Measurements from ENCODE around the gene FAM168A.

The FAM168A gene

DNA sequence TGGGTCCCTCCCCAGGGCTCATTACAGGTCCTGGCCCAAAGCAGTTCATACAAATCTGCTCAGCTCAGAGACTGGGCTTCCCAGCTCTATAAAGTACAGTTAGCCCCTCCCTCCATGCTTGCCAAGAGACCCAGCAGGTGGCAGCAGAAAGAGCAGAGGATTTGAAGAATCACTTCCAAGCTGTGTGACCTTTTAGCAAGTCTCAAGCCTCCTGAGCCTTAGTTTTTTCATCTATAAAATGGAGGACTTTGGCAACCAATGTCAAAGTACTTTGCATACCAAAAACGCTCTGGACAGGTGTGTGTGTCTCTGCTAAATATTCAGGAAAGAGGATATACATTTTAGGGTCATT lies 195.1 kb downstream of the FAM168A start:
- no peak for DNase-seq (ENCODE audit: low read depth in 2 of 2)

DNA sequence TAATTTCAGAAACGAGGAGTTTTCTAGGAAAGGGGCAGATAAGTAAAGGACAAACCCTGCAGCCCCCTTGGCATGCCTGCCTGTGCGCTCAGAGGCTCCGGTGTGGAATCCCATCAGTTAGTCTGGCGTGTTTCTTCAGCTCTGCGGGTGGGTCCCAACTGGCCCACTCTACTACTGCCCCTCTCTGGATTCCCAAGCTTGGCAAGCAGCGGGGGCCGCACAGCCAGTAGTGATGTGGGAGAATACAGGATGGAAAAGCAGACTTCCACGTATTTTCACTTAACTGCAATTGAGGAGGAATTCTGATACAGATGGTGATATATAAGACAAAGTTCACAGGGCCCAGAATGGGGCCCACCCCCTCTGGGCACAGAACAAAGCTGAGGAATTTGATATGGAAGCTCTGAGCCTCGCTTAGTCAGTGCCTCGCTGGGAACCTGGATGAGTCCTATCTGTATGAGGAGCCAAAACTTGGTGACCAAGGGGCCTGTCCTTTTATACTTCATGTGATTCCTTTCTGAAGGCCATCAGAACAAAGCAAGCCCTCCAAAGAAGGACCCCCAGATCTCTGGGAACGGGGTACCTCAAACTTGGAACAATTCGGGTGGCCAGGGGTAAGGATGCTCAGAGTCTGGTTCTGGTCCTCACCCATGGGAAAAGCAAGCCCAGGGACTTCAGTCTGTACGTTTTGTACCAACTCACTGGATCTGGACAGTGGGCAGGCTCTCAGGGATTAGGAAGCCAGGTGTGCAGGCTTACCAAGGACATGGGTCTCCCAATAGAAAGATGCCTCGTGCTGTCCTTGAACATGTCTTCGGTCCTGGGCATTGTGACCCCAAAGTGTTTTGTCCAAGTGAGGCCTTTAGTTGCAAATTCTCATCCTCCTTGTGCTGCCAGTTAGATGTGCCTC lies 195.7 kb downstream of the FAM168A start:
- DNase-seq (ENCODE audit: low read depth in 2 of 2) = no peak

DNA sequence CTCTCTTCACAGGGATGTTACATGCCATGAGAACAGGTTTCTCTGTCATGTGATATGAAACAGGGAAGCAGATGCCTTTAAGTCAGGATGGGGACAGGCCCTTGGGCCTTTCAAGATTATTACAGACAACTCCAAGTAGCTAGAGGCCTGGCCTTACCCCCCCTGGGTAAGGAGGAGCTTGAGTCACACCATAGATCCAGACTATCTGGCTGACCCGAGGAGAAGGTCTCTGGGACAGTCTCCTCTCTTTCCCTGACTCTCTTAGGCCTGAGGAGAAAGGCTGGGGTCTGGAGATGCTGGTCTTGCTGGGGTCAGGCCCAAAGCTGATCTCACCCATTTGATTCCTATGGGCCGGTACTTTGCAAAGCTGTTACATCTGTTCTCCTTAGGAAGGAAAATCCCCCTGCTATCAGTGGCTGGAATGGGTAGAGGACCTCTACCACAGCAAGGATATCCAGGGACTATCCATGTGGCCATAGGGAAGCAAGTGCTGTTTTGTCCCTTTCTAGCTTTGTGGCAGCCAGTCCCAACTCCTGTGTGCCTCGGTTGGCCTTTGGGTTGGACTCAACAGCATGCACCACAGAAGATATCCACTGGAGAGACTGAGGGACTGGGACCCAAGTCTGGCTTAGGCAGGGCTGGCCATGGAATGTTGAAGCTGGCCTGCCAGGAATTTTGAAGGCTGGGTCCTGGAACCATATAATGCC lies 196.5 kb downstream of the FAM168A start:
- no peak for DNase-seq (ENCODE audit: low read depth in 2 of 2)

DNA sequence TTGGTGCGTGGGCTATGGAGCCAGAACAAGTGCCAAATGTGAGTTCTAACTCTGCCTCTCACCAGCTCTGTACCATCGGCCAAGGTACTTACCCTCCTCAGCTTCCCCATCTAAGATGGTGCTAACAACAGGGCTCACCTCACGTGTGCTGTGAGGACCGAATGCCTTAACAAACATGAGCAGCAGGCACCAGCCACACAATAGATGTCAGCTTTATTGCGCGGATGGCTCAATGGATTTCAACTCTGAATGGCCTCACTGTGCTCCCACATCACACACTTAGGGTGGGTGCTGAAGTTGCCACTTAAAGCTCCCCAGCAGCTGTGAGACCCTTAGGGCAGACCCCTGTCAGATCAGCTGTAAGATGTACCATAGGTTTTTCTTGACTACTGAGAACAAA lies 197.6 kb downstream of the FAM168A start:
- no peak for DNase-seq (ENCODE audit: low read depth in 2 of 2)

DNA sequence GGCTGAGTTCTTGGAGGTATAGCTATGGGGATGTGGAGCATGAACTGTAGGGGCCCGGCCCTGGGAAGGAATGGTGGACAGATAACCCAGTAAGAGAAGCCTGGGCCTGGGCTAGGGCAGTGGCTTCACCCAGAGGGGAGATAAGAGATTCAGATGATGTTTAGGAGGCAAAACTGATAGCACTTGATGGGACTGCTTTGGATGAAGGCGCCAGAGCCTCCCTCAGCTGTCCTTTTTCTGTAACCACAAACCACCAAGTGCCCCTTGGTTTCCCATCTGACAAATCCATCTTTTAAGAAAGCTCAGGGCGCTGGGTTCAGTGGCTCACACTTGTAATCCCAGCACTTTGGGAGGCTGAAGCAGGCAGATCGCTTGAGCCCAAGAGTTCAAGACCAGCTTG lies 198.3 kb downstream of the FAM168A start:
- DNase-seq (ENCODE audit: low read depth in 2 of 2) = no peak

DNA sequence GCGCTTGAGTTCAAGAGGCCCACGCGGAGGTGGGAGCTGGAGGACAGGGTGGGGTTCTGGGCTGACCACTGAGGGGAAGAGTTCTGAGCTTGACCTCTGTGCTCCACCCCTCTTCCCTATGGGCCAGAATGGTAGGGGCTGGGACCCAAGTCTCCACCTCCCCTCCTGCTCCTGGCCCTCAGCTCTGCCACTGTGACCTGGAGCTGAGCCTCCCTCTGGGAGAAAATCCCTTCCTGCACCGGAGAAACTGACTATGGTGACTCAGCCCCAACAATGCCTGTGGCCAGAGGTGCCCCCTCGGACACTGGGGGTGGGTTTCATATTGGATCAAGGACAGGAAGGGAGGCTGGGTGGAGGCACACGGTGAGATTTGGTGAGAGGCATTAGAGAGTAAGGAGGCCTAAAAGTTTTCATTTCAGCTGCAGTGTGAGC lies 198.7 kb downstream of the FAM168A start:
- no peak for DNase-seq (ENCODE audit: low read depth in 2 of 2)

DNA sequence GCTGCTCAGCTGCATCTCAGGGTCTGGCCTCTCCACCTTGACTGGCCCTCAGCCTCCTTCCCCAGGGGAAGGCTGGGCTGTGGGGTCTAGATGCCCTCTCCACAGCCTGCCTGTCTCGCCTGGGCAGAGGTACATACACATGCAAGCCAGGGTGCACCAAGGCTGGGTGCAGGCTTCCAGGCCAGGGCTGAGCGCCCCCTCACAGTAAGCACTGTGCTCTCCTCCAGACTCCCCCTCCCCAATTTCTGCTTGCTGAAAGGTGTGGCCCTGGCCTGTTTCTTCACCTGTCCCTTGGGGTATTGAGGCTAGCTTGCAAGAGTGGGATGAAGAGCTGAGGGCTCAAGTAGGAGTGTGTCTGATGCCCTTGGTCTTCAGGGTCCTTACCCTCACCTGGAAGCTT lies 199.2 kb downstream of the FAM168A start:
- DNase-seq (ENCODE audit: low read depth in 2 of 2) = no peak

DNA sequence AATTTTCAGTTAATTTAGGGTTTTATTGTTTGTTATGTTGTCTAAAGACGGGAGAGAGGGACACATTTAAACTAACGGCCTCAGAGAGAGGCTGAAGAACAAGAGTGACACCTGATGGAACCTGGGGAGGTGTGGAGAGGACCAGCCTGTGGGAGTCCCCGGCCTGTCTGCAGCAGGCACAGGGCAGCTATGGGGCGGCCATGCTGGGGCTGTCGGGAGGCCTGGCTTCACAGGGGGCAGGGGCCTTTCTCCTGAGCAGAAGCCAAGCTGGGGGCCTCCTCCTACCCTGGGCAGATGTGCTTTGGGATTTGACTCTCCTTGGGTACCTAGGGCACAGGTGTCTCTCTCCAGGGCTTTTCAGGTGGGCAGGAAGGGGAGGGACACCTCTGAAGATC lies 199.8 kb downstream of the FAM168A start:
- no peak for DNase-seq (ENCODE audit: low read depth in 2 of 2)

DNA sequence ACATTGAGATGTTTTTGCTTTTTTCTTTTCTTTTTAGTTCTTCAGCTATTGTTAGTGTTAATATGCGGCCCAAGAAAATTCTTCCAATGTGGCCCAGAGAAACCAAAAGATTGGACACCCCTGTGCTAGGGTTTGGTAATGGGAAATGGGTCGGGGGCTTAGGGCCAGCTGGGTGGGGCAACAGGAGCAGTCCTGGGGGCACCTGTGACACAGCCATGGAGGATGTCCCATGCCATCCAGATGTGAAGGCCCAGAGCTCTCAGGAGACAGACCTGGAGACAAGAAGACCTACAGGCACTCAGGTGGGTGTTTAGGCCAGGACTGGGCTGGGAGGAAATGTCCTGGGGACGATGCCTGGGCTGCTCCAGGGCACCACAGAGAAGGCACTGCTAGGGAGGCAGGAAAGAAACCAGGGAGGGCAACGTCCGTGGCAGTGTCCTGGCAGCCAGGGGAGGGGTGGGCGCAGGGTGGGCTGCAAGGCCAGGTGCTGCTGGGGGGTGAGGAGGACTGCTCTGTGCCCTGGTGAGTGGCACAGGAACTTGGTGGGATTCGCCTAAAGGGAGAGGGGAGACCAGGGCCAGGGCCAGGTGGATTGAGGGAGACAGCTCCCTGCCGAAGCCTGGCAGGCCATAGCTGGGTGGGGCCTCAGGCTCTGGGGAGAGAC lies 200.3 kb downstream of the FAM168A start:
- DNase-seq (ENCODE audit: low read depth in 2 of 2) = no peak

DNA sequence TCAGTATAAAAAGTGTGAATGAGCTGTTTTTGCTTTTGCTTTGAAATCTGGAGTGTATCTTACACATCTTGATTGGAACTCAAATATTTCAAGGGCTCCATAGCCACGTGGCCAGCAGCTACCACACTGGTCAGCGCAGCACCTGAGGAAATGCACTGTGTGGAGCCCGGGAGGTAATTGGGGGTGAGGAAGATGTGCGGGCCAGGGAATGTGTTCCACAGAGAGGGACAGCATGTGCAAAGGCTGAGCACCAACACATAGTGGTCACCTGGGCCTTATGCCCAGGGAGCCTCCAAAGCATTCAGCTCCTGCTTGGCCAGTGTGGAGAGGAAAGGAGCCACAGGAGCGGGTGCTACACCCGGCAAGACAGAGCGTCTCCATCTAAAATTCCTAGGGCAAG lies 200.9 kb downstream of the FAM168A start:
- DNase-seq (ENCODE audit: low read depth in 2 of 2) = no peak

DNA sequence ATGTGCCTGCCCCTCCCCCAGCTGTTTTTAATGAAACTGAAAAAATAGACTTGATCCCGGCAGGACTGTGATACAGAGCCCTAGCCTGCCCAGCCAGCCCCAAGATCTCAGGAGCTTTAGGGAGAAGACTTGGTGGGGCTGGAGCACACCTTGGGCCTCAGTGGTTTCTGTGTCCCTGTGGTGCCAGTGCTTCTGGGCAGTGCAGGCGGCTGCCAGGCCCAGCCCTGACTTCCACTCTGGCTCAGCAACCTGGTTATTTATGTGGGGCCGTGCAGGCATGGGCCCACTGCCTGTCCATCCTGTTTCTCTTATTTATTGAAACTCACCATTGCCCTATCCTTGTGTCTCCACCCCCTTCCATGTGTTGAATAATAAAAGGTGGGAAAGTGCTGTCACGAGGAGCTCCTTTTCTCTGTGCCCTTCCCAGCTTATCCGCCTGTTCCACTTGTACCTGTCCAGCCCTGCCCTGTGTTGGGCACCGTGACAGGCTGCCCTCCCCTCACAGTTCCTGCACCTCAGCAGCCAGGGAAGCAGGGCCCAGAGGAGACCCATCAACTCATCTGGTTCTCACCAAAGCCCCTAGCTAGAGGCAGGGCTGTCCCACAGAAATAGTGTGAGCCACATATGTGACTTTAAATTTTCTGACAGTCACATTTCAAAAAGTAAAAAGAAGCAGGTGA lies 201.5 kb downstream of the FAM168A start:
- no peak for DNase-seq (ENCODE audit: low read depth in 2 of 2)

DNA sequence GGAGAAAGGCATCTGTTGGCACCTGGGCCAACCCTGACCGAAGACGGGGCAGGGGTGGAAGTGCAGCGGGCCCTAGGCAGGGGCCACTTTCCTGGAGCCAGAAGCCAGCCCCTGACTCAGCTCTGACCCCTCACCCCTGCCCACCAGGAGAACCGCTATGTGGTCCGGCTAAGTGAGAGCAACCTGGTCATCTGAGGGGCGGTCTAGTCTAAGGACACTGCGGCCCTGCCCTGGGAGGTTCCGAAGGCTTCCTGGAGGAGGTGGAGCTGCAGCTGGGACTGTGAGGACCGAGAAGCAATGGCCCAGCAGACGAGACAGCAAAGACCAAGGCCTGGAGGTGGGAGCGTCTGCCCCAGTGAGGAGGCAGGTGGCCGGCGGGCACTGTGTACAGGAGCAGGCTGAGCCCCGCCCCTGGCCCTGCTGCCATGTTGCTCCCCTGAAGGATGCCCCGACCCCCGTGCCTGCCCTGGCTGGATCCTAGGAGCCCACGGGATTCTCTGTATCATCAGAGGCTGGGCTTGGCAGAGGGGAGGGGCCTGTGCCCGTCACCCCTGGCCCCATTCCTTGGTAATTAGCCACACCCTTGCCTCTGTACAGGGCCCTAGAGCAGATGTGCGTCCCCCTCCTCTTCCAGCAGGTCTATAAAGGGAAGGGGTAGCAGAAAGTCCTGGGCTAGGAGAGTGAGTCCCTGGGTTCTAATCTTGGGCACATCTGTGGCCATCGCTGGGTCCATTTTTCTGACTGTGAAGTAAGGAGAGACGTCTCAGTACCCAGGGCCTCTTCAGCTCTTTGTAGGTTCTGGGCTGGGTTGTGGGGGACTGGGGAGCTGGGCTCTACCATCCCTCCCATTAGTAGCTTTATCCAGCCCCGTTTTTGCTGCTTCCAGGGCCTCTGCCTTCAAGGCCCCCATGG lies 202.4 kb downstream of the FAM168A start:
- DNase-seq (ENCODE audit: low read depth in 2 of 2) = no peak

DNA sequence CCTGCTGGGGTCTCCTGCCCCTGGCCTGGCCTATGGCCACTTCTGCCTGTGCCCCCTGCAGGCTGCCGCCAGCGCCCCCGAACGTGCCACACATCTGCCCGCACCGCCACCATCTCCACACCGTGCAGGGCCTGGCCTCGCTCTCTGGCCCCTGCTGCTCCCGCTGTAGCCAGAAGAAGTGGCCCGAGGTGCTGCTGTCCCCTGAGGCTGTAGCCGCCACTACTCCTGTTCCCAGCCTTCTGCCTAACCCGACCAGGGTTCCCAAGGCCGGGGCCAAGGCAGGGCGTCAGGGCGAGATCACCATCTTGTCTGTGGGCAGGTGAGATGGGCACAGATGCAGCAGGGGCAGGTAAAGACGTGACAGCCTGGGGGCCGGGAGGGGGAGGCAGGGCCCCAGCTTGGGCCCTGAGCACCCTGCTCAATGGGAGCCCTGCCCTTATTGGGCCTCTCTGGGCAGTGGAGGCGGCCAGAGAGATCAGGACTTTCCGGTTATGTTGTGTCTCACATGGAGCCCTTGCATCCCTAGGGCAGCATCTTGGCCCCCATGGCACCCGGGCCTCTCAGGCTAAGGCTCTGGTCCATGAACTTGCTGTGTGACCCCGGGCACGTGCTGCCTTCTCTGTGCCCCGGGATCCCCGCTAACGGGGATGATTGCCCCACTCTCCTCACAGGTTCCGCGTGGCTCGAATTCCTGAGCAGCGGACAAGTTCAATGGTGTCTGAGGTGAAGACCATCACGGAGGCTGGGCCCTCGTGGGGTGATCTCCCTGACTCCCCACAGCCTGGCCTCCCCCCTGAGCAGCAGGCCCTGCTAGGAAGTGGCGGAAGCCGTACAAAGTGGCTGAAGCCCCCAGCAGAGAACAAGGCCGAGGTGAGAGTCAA lies 203.3 kb downstream of the FAM168A start:
- DNase-seq (ENCODE audit: low read depth in 2 of 2) = no peak

DNA sequence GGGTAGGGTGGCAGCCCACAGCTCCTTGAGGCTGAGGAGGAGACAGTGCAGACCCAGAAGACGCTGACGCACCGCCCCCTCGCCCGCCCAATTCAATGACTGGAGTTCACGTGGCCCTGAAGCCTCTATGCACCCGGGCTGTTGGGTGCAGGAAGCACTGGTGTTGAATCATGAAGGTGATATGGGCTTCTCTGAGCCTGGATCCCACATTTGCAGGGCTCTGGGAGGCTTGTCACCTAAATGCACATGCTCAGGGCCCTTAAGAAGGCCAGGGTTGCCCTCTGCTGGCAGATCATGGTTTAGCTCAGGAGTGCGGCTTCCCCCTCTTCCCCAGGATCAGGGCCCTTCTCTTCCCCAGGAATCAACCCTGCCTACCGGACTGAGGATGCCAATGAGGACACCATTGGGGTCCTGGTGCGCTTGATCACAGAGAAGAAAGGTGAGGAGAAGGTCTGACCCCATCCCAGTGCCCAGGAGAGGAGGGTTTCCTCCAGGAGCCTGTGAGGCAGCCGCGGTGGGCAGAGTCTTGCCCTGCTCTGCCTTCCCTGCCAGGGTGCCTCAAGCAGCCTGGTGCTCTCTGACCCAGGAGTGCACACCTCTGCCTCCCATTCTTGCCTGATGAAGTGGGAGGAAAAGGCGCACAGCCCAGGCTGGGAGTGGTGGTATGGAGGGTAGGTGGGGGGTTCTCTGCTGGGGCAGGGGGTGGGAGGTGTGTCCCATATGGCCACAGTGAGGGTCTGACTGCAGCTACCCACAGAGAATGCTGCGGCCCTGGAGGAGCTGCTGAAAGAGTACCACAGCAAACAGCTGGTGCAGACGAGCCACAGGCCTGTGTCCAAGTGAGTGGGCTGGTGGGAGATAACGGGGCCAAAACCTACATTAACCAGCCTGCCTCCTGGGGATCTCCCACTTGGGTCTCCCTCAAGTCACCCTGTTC lies 204.2 kb downstream of the FAM168A start:
- peak; percentile 53 to 61 for DNase-seq (ENCODE audit: low read depth in 2 of 2)

DNA sequence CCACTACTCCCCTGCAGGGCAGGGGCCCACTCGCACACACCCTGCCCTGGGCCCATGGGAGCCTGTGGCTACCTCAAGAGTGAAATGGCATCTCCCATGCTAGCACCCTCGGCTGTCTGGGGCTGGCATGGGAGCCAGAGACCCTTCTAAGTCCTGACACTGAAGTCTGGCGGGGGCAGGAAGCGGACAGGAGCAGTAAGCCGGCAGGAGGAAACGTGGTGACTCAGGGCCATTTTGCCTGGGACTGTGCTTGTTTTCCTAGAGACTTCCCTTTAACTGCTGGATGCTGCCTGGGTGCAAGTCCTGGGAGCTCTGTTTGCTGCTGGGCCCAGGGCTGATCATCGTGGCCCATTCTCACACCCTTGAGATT lies 204.9 kb downstream of the FAM168A start:
- no peak for DNase-seq (ENCODE audit: low read depth in 2 of 2)

DNA sequence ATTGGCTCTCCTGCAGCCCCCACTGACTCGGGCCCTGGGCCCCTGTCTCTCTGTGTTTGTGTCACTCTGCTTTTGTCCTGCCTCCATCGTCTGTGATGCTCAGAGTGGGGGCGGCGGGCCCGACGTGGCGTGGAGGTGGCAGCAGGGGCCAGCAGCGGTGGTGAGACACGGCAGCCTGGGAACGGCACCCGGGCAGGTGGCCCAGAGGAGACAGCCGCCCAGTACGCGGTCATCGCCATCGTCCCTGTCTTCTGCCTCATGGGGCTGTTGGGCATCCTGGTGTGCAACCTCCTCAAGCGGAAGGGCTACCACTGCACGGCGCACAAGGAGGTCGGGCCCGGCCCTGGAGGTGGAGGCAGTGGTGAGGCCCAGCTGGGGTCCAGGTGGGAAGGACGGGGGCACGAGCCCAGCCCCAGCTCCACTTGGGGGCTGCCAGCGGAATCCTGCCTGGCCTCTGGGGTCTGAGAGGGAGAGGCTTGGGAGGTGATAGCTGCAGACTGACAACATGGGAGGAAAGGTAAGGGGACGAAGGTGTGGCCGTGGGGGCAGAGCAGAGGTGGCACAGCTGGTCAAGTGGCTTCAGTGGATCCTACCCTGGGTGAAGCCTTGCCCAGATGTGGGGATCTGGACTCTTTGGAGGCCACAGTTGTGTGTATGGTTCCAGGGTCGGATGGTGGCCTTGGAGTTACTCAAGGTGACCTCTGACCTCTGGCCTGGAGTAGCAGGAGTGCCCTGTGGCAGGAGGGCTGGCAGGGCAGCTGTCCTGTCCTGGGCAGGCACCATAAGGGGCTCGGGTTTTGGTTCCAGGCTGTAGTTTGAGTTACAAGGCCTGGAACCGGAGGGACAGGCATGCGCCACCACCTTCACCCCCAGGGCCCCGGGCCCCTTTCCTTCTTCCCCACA lies 205.6 kb downstream of the FAM168A start:
- no peak for DNase-seq (ENCODE audit: low read depth in 2 of 2)

DNA sequence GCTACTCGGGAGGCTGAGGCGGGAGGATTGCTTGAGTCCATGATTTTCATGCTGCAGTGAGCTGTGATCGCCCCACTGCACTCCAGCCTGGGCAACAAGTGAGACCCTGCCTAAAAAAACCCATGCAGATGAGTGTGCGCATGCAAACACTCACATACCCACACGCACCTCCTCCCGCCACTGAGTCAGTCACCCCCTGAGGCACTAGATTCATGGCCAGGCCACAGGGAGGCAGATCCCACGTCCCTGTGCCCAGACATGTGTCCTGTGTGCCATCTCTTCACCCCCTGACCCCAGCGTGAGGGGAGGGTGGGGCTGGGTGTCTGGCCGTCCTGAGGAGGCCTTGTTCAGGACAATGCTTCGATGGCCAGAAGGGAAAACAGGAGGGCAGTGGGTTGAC lies 206.2 kb downstream of the FAM168A start:
- no peak for DNase-seq (ENCODE audit: low read depth in 2 of 2)

All from fibroblast of skin of left quadriceps (primary cell).